SKM-1 treated with dmso at 0.1 percent for 144 hours (cell line): ENCODE measurements around the gene PRKN.

Source experiments
- DNase-seq: peaks from one replicate; lab custom pipeline; 2025; ENCODE audit not compliant: unreplicated experiment; lab: John Stamatoyannopoulos, UW

The PRKN gene

DNA sequence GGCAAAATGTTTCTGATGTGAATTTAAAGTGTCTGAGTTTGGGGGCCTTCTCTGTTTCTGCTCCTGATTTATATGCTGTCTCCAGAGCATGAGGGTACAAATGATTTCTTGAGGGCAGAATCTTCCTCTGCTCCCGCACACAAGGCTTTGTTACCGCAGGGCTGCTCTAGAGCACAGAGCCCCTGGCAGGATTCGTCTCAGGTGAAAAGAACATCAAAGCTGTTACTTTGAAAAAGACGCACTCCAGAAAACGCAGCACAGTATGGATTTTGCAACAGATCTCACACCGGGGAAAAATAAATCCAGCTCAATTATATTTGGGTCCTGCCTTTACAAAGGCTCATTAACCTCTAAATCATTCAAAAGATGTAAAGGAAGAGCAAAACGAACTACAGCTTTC is 577.3 kb downstream of the PRKN start:
- DNase-seq, result no peak

DNA sequence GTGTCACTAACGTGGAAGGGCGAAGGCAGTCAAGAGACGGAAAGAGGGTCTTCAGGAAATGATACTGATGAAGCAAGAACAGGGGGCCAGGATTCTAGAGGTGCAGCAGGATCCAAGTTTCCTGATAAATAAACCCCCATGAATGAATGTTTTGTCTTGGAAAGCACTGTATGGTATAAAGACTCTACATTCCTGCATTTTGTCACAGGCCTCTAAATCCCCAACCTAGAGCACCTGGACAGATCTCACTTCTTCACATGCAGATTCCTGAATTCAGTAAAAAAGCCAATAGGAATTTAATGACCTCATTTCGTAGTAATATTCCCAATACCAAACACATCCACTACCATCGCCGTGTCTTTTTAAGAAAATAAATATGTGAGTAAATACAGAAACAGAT is 577.8 kb downstream of the PRKN start:
- no peak for DNase-seq

DNA sequence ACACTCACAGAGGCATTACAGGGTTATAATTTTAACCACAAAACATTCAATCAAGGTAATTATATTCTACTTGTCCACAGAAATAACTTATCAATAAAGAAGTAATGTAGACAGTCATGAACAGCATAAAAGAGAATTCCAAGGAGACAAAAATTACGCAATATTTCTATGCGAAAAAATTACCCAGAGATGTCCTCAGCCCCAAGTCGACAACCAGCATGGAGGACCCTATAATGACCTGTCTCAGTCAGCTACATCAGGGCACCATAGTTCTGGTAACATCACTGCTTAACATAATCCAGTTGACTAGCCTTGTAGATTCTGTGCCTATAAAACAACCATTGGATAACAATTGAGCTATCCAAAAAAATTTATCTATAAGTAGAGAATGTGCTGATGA is 579.8 kb downstream of the PRKN start:
- DNase-seq, result no peak

DNA sequence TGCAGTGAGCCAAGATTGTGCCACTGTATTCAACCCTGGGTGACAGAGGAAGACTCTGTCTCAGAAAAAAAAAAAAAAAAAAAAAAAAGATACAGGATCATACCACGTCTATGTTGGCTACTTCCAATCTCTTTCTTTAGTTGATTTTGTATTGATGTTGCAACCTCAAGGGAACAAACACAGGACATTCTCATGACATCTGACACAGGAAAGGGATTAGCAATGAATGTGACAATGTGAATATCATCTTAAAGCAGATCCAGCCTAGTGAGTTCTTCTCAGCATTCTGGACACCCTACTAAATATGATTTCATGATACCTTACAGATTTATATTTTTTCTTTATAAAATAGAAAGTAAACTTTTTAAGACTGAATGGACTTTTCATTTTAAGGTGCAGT is 580.3 kb downstream of the PRKN start:
- no peak for DNase-seq

DNA sequence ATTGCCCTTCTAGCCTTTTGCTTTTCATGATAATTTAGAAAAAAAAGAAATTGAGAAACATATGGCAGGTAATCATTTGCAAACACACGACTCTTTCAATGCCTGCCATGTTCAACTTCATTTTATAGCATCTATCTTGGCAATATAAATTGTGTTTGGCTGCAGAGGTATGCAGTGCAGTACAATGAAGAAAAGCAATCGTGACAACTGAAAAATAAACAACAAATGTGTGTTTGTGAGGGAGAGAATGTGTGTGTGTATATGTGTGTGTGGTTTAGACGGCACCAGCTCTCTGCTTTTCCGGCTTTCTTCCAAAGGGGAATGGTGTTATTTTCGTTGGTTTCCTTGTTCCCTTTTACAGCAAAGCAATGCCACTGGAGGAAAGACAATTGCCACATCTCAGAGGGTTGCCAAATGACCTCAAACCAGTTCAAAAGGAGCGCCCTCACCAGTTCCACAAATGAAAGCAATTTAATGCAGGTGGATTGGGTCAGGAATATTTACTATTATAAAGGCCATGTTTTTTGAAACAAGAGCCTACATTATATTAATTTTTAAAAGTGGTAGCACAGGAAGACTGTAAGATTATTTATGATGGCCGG is 587.2 kb downstream of the PRKN start:
- peak; percentile 69 for DNase-seq

DNA sequence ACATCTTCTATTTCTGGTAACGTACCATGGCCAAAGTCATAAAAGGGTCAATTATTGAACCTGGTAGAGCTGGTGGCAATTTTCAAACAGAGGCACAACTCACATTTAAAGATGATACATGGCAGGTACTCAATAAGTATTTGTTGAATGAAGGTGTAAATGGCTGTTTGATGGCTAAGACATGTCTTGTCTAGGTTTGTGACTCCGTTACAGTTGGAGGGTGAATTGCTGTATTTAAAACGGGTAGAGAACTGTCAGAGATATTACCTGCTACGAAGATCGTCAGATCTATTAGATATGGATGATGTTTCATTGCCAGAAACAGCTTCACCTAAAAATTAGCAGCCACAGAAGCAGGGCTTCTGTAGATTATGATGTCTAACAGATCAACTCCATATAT is 601.9 kb downstream of the PRKN start:
- no peak for DNase-seq

DNA sequence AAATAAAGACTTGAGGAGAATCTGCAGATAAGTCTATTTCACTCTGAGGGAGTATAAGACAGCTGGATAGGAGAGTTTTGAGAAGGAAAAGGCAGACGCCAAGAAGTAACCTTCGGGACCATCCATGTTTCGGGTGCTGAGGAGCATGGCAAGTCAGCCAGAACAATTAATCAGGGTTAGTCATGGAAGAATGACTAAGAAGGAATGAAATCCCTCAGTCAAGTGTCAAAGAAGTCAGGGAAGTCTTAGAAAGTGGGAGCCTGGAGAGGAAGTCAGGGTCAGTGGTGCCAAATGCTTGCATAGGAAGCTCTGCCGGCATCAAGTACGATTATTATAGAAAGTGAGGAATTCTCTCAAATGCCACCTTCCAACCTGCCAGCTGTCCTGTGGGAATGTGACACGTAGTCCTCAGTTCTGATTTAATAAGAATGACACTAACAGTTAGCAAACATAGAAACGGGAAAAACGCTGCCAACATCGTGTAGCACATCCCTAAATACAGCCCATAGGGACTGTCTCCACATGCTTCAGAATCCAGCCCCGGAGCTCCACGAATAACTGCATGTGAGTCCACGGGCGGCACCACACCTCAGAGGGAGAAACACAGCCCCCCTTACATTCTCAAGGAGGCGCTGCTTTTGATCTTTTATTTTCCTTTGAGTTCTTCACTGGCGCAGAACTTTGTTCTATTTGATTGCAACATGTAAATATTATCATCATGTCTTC is 602.7 kb downstream of the PRKN start:
- DNase-seq, result no peak

DNA sequence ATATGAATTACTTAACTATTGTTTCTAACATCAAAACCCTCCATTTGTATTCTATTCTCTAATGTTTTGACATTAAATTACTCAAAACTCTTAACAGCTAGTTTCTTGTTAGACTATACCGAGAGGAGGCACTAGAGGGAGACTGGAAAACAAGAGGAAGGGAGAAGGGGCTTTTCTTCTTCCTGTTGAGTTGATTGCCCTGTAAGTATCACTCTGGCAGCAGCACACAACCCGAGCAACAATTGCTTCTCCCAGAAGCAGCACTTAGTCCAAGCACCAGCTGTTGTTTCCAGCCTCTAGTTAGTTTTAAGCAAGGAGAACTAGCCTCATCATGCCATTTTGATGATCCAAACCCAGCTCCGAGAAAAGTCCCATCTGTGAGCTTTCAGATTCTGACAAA is 603.8 kb downstream of the PRKN start:
- peak; percentile 44 for DNase-seq

DNA sequence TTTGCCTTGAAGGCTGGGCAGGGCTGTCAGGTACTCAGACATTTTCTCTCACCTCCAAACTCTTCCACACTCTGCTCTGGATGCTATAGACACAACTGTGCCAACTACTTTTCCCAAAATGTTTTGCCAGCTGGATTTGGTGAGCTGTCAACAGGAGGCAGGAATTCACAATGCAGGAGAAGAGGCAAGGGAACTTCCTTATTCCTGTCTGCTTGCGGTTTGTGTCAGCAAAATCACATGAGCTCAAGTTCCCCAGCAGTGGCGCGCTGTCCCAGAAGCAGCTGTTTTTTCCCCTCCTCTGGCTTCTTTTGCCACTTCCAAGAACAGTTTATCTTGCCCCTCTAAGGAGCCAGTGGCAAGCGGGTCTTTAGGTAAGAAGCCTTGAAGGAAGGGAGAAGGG is 608.2 kb downstream of the PRKN start:
- peak; percentile 34 for DNase-seq

DNA sequence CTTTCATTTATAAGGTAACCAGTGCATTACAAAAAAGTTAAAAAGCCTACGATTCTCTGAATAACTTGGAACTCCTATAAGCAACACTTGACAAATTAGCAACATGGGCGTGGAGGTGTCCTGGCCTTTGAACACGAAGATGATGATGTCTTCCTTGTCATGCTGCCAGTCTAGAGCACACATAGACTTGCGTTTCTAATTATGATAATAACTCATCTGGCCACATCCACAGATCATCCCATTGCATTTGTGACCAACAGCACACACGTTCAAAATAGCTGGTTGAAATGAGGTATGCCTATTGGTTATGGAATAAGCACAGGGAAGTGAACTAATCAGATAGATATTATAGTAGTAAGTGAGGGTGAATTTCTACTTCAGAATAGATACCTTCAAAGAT is 608.9 kb downstream of the PRKN start:
- no peak for DNase-seq

DNA sequence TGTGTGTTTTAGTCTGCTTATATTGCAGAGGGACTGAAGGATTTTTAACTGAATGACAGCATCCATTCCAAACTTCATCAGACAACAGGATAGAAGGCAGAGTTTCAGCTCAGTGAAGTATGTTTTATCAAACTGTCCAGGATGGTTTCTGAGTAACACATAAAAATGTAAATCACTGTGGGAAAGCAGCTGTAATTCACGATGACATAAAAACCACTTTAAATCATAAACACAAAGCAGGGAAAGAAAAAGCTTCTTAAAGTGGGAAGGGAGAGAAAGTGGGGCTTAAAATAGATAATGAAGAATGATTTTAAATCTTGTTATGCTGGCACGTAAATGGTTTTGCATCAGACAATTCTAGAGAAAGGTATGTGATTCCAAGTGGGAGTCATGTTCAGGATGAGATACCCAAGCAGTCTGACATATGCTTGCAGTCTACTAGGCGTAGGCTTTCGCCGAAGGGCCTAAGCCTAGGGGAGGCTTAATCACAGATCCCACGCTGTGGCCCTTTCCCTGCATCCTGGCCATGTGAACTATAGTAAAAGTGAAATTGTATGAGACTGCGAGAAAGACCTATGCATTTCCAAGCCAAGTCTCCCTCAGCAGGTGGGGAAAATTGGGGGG is 610.6 kb downstream of the PRKN start:
- no peak for DNase-seq

DNA sequence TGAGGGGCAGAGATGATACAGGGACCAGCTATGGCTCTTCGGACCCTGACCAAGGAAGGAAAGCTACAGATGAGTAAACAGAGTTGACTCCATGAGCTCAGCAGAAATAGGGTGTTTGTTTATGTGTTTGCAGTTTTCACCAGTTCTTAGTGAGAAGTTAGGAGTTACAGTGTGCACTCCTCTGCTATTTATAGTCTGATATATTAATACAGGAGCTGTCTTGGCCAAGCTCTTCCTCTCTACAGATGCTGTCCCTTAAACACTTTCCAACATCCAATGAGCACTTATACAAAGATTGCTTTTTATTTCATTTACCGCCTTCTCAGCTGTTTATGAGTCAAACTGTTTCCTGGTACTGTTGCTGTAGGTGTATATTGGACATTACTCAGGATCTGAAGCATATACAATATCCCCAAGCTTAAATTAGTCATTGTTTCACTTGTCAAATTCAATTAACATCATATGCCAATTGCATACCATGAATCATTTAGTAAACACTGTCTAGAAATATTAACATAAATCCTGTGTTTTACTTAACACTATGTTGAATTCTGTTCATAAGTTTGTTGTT is 618.0 kb downstream of the PRKN start:
- DNase-seq, result no peak

DNA sequence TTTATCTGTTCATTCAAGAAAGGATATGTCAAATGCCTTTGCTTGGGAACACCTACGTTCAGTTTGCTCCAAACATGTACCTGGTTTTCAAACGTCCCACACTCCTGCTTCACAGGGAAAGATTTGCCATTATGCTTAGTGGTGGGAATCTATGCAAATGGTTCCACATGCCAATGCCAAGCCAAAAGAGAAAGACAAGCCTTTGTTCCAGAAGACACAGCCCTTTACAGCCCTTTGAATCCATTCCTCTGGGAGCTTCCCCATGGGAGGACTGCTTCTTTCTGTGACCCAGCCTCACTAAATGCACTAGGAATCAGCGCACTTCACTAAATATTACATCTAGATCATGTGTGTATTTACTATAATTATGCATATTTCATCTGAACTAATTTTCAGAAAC is 619.5 kb downstream of the PRKN start:
- DNase-seq, result no peak

DNA sequence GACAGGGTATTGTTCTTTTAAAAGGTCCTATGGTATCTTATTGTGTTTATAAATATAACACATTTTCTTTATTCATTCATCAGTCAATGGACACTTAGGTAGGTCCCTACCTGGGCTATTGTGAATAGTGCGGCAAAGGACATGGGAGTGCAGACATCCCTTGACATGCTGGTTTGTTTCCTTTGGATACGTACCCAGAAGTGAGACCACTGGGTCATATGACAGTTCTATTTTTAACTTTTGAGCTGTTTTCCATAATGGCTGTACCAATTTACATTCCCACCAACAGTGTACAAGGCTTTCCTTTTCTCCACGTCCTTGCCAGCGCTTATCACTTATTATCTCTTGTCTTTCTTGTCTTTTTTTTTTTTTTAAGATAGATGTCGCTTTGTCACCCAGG is 627.5 kb downstream of the PRKN start:
- DNase-seq, result no peak

DNA sequence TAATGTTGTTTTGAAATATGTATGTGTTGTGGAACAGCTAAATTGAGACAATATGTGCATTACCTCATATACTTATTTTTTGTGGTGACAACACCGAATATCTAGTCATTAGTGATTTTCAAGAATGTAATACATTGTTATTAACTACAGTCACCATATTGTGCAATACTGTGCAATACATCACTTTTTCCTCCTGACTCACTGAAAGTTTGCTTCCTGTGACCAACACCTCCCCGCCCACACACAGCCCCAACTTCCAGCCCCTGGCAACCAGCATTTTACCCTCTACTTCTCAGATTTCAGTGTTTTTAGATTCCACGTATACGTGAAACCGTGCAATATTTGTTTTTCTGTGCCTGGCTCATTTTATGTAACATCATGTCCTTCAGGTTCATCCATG is 627.9 kb downstream of the PRKN start:
- DNase-seq, result peak; percentile 84

DNA sequence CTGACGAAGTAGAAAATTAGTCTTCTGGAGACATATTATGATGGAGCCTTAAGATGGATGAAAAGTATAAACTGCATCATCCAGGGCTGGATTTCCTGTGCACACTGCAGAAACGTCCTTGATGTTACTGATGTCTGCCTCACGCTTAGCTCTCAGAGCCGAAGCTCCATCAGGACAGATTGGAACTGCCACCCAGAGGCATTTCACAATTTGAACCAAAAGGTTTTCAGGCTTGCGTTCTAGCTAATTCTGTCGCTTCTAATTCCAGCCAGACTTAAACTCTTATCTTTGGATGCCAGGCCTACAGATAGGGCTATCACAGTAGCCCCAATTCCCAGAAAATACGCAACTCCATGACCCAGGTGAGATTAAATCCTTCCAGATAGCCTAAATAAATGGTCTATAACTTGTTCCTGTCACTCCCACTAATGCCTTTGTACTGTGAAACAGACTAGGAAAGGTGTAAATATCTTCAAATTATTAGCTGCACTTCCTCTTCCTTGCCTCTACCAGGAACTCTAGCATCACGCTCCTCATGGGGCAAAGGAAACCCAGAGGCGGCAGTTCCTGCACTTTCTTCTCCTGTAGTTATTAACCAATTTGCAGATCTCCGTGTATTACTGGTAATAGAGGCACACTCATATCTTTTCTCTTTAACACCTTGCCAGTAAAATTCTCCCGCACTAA is 634.6 kb downstream of the PRKN start:
- DNase-seq, result no peak

DNA sequence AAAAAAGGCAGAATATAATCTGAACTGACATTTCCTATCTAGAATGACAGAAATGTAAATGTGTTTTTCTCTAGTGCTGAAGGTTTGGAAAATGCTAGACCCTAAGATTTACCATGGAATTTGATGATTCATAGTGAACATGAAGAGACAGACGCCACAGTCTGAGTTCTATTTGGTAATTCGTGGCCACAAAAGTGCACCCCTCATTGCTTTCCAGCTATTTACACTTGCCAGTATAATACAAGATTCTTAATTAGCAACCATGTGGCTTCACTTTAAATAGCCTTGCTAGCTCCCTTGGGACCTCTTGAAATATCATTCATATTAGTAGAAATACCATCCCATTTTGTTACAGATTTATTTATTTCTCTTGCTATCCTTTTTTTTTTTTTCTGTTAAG is 636.8 kb downstream of the PRKN start:
- no peak for DNase-seq

DNA sequence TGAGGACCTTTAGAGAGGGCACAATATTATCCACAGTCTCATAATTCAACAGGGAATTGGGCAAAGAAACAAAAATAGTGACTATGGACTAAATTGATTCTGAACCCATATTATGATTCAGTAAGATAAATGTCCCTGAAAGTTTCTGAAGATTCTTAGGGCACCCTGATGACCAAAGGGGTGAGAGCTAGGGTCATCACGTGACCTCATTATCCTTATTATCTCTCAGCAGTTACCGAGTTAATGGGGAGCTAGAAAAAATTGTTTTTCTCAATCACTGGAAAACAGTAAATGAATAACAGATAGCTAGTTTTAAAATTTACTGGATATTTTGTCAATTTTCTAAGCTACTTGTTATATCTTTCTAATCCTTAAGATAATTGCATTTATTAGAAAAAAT is 639.5 kb downstream of the PRKN start:
- DNase-seq, result no peak

DNA sequence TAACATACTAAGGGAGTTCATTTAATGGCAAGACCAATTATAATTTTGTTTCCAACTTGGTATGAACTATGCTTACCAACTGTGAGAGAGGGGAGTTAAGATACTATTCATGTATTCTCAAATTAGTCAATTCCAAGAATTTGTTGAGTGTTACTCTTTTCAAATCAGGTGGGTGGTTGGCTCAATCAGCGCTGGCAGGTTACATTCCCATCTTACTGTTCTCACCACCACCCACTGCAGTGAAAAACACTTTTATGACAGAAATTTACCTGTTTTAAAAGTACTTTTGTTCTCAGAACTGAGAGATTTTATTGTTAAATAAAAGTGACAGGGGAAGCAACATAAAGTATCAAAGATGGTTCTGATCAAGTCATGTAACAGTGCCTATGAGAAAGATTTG is 642.0 kb downstream of the PRKN start:
- DNase-seq, result no peak

DNA sequence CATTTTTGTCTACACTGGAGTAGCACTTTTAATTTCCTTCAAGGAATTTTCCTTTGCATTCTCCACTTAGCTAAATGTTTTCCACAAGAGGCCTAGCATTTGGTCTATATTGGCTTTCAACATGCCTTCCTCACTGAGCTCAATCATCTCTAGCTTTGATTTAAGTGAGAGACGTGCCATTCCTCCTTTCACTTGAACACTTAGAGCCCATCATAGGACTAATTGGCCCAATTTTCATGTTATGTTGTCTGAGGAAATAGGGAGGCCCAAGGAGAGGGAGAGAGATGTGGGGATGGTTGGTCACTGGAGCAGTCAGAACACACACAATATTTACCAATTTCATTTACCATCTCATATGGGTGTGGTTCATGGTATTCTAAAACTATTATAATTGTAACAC is 645.0 kb downstream of the PRKN start:
- DNase-seq, result no peak

DNA sequence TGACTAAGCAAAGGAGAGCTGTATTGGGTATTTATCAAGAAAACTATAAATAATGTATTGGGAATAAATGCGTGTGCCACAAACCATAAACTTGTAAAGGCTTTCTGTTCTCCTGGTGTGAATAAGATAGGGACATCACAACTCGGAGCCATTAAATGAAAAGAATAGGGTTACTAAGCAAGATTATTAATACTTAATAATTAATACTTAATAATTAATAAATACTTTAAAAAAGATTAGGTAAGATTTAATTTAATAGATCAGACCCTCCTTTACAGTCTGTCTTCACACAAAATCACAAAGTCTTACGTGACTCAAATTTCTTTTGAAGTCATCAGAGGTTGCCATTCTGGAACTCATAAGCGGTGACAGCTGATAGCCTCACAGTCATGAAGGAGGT is 648.9 kb downstream of the PRKN start:
- no peak for DNase-seq

DNA sequence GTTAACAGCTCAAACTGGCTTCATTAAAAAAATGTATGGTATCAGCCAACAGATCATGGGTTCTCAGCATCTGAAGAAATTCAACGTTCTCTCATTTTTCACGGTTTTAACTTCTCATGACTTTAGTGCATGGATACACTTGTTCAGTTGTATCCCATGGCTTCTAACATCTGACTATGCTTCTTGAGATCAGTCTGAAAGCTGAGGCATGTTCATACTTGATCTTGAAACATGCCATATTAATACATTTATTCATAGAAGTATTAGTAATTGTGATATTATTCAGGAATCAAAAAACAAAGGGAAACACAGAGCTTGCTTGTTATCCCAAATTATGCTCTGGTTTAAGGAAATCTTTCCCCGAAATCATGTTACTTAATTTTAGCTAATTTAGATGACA is 649.4 kb downstream of the PRKN start:
- DNase-seq, result no peak
